ENCODE measurements around the gene GPR3. TPM values are rescaled to one million over a fixed set of nuclear protein-coding genes. Genes with fewer than 3 reads are reported as not detected.
A peak's percentile ranks its signal among the peaks of the same experiment; 100 is the strongest.

Gene GPR3
- total and polyA plus RNA-seq, 2 of the 13 experiments (the other 11 are each of a cell fraction or from before 2014, with no cell fraction given): 1.00 to 2.6 TPM

DNA sequence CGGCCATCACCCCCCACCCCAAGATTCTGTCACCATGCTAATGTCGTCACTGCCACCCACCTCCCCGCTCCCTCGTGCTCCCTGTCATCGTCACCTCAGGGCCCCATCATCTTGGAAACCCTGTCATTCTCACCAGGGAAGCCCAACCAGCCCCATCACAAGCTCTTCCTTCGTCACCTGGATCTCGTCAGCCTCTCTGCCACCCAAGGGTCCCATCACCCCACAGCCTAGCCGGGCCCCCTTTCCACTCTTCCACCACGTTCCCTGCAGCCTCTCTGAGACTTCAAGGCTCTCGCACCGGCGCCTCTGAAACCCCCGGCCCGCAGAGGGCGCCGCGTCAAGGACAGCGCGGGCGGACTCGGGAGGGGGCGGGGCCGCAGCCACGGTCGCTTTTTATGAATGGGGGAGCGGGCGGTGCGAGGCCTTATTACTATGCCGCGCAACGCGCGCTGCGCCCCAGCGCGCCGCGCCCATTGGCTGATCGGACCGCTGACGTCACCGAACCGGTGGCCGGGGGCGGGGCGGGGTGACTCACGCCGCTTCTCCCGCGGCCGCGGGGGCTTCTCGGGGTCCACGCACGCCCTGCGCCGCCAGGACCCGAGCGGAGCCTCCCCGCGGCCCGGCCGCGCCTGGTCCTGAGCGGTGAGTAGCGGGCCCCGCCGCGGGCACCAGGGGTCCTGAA lies at the start of gene GPR3 (continued):
- TF ChIP-seq SMAD3 (CRISPR knock-in tag; IDR thresholded peaks at IDR 0.05): 0 out of 2 replicates have a peak, but pooled peaks have one; percentile 36
- no peak for TF ChIP-seq ETV6 (CRISPR knock-in tag; conservative IDR thresholded peaks at IDR 0.05)
- peak; percentile 30; the same call in 1 of the 2 replicates for TF ChIP-seq MAZ (IDR thresholded peaks at IDR 0.05; ENCODE audit: borderline replicate concordance, low read depth, low read length)
- peak; percentile 32; the same call in 1 of the 2 replicates for TF ChIP-seq MAZ (CRISPR knock-in tag; IDR thresholded peaks at IDR 0.05; ENCODE audit: low read depth)
- peak; percentile 58; the same call in 1 of the 2 replicates for TF ChIP-seq GFI1 (CRISPR knock-in tag; IDR thresholded peaks at IDR 0.05; ENCODE audit: borderline replicate concordance)
- 0 out of 2 replicates have a peak, but pooled peaks have one; percentile 17 for TF ChIP-seq ERF (CRISPR knock-in tag; IDR thresholded peaks at IDR 0.05)
- no peak for TF ChIP-seq ZNF558 (CRISPR knock-in tag; IDR thresholded peaks at IDR 0.05; ENCODE audit: borderline replicate concordance)
- 0 out of 2 replicates have a peak, but pooled peaks have one; percentile 31 for TF ChIP-seq POGZ (CRISPR knock-in tag; IDR thresholded peaks at IDR 0.05)
- no peak for TF ChIP-seq HNRNPL (IDR thresholded peaks at IDR 0.05; ENCODE audit: low read depth, low read length)
- TF ChIP-seq ZNF34 (CRISPR knock-in tag; IDR thresholded peaks at IDR 0.05; ENCODE audit: borderline replicate concordance): no peak
- no peak for TF ChIP-seq ZNF577 (CRISPR knock-in tag; IDR thresholded peaks at IDR 0.05; ENCODE audit: borderline replicate concordance, low read depth)
- TF ChIP-seq ZNF296 (CRISPR knock-in tag; conservative IDR thresholded peaks at IDR 0.05): no peak
- TF ChIP-seq XRCC5 (optimal IDR thresholded peaks at IDR 0.05; ENCODE audit: low read length): peak; percentile 75
- TF ChIP-seq TAF15 (IDR thresholded peaks at IDR 0.05; ENCODE audit: low read depth, low read length, poor library complexity, severe bottlenecking): no peak
- TF ChIP-seq ZNF713 (CRISPR knock-in tag; IDR thresholded peaks at IDR 0.05): no peak
- peak; percentile 45; the same call in 1 of the 2 replicates for TF ChIP-seq SPEN (CRISPR knock-in tag; IDR thresholded peaks at IDR 0.05; ENCODE audit: low read depth)
- TF ChIP-seq, protein P1, sequence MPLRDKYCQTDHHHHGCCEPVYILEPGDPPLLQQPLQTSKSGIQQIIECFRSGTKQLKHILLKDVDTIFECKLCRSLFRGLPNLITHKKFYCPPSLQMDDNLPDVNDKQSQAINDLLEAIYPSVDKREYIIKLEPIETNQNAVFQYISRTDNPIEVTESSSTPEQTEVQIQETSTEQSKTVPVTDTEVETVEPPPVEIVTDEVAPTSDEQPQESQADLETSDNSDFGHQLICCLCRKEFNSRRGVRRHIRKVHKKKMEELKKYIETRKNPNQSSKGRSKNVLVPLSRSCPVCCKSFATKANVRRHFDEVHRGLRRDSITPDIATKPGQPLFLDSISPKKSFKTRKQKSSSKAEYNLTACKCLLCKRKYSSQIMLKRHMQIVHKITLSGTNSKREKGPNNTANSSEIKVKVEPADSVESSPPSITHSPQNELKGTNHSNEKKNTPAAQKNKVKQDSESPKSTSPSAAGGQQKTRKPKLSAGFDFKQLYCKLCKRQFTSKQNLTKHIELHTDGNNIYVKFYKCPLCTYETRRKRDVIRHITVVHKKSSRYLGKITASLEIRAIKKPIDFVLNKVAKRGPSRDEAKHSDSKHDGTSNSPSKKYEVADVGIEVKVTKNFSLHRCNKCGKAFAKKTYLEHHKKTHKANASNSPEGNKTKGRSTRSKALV (CRISPR knock-in tag; IDR thresholded peaks at IDR 0.05): no peak
- TF ChIP-seq ZSCAN20 (CRISPR knock-in tag; IDR thresholded peaks at IDR 0.05; ENCODE audit: borderline replicate concordance): 0 out of 2 replicates have a peak, but pooled peaks have one; percentile 32
- no peak for TF ChIP-seq SMARCC2 (IDR thresholded peaks at IDR 0.05)
- TF ChIP-seq ZNF816 (CRISPR knock-in tag; IDR thresholded peaks at IDR 0.05; ENCODE audit: borderline replicate concordance): 0 out of 2 replicates have a peak, but pooled peaks have one; percentile 49
- 0 out of 2 replicates have a peak, but pooled peaks have one; percentile 26 for TF ChIP-seq FOXA3 (CRISPR knock-in tag; IDR thresholded peaks at IDR 0.05)
- peak; percentile 60 for TF ChIP-seq ZFY (CRISPR knock-in tag; IDR thresholded peaks at IDR 0.05)
- TF ChIP-seq HOXA5 (CRISPR knock-in tag; IDR thresholded peaks at IDR 0.05): peak; percentile 63; the same call in 1 of the 2 replicates
- peak; percentile 78 for TF ChIP-seq SP5 (CRISPR knock-in tag; IDR thresholded peaks at IDR 0.05; ENCODE audit: borderline replicate concordance, low read depth)
- TF ChIP-seq PITX1 (CRISPR knock-in tag; IDR thresholded peaks at IDR 0.05): no peak
- TF ChIP-seq ZBTB7A (CRISPR knock-in tag; IDR thresholded peaks at IDR 0.05): 0 out of 2 replicates have a peak, but pooled peaks have one; percentile 14
- TF ChIP-seq, protein P2, sequence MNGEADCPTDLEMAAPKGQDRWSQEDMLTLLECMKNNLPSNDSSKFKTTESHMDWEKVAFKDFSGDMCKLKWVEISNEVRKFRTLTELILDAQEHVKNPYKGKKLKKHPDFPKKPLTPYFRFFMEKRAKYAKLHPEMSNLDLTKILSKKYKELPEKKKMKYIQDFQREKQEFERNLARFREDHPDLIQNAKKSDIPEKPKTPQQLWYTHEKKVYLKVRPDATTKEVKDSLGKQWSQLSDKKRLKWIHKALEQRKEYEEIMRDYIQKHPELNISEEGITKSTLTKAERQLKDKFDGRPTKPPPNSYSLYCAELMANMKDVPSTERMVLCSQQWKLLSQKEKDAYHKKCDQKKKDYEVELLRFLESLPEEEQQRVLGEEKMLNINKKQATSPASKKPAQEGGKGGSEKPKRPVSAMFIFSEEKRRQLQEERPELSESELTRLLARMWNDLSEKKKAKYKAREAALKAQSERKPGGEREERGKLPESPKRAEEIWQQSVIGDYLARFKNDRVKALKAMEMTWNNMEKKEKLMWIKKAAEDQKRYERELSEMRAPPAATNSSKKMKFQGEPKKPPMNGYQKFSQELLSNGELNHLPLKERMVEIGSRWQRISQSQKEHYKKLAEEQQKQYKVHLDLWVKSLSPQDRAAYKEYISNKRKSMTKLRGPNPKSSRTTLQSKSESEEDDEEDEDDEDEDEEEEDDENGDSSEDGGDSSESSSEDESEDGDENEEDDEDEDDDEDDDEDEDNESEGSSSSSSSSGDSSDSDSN (CRISPR knock-in tag; IDR thresholded peaks at IDR 0.05): 0 out of 2 replicates have a peak, but pooled peaks have one; percentile 11
- TF ChIP-seq ZNF501 (CRISPR knock-in tag; IDR thresholded peaks at IDR 0.05): peak; percentile 65; the same call in 1 of the 2 replicates
